Tibial nerve (tissue), 4 donors: ENCODE data around the gene HECW1.

Experiments used
- EP300 ChIP-seq, 2 donors: sonication (generic); formaldehyde crosslinking; IDR thresholded peaks; one replicate each; pipeline ENCODE4 v1.6.1; 2017; ENCODE audit warnings: antibody characterized with exemption in 2 of 2, mild to moderate bottlenecking in 1 of 2
- POLR2A ChIP-seq, 2 donors: fragments of 450-650 bp; IDR thresholded peaks; one replicate each; pipeline ENCODE4 v1.6.1; 2017; ENCODE audit warnings: antibody characterized with exemption in 2 of 2, mild to moderate bottlenecking in 2 of 2, moderate library complexity in 2 of 2
- TF ChIP-seq, protein P1 (sequence below), 5 experiments: fragments of 200-600 bp in 3 of 5; fragments of 450-650 bp in 2 of 5; sonication (generic) in 3 of 5; IDR thresholded peaks; one replicate each; pipeline ENCODE4 v1.5.1; 2016 to 2019; ENCODE audit warnings: antibody characterized with exemption in 5 of 5, mild to moderate bottlenecking in 3 of 5, moderate library complexity in 2 of 5

DNA sequence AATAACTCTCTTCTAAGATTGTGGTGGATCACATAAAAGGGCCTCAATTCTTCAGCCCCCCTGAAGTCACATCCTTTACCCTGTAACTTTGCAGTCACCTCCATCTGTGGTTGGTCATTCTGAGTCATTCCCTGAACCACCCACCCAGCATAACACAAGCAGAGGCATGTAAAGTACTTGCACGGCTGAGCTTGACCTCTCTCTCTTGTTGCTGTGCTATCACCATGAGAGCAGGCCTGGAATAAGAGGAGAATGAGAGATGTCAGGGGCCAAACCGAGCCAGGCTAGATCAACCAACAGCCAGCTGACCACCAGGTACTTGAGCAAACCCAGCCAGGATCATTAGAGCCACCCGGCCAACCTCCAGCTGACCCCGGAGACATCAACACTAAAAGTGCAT, 457.0 kb downstream of the HECW1 start:
- TF ChIP-seq, protein P1, sequence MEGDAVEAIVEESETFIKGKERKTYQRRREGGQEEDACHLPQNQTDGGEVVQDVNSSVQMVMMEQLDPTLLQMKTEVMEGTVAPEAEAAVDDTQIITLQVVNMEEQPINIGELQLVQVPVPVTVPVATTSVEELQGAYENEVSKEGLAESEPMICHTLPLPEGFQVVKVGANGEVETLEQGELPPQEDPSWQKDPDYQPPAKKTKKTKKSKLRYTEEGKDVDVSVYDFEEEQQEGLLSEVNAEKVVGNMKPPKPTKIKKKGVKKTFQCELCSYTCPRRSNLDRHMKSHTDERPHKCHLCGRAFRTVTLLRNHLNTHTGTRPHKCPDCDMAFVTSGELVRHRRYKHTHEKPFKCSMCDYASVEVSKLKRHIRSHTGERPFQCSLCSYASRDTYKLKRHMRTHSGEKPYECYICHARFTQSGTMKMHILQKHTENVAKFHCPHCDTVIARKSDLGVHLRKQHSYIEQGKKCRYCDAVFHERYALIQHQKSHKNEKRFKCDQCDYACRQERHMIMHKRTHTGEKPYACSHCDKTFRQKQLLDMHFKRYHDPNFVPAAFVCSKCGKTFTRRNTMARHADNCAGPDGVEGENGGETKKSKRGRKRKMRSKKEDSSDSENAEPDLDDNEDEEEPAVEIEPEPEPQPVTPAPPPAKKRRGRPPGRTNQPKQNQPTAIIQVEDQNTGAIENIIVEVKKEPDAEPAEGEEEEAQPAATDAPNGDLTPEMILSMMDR (IDR thresholded peaks at IDR 0.05) = no peak
- TF ChIP-seq EP300 (IDR thresholded peaks at IDR 0.05) = no peak
- no peak for TF ChIP-seq POLR2A (IDR thresholded peaks at IDR 0.05)
